Heart right ventricle (tissue), 16 donors: ENCODE results near the gene CCDC195. TPM values are rescaled to one million over a fixed set of nuclear protein-coding genes. Genes with fewer than 3 reads are reported as not detected.

Source experiments
- ATAC-seq, 8 donors: fragments of 200-7000 bp; cut with Tn5 transposase; one replicate each; pipeline ENCODE4 v1.9.1; 2020; ENCODE audit warnings: mild to moderate bottlenecking in 8 of 8, moderate library complexity in 8 of 8, moderate number of reproducible peaks in 1 of 8
- DNase-seq, 2 donors: peaks; one replicate each; pipeline ENCODE4 v3.0.0-alpha.2; 2020
- H3K27ac ChIP-seq, 10 donors: fragments of 200-600 bp; sonication (generic) in 2 of 10; one replicate each; pipeline versions ENCODE4 v1.5.0 to v1.8.0; 2020 to 2022; ENCODE audit warnings: mild to moderate bottlenecking in 3 of 10
- H3K27me3 ChIP-seq, 7 donors: fragments of 200-600 bp; one replicate each; pipeline ENCODE4 v1.8.0; 2021 to 2022; ENCODE audit warnings: mild to moderate bottlenecking in 2 of 7
- H3K36me3 ChIP-seq, 9 donors: fragments of 200-600 bp; sonication (generic) in 1 of 9; one replicate each; pipeline versions ENCODE4 v1.5.0 to v1.8.0; 2020 to 2022; ENCODE audit warnings: mild to moderate bottlenecking in 2 of 9
- H3K4me1 ChIP-seq, 9 donors: fragments of 200-600 bp; sonication (generic) in 1 of 9; one replicate each; pipeline versions ENCODE4 v1.5.0 to v1.8.0; 2020 to 2022; ENCODE audit warnings: mild to moderate bottlenecking in 4 of 9
- H3K4me3 ChIP-seq, 10 donors: fragments of 200-600 bp; sonication (generic) in 2 of 10; one replicate each; pipeline versions ENCODE4 v1.5.0 to v1.8.0; 2020 to 2022; ENCODE audit warnings: mild to moderate bottlenecking in 7 of 10, moderate library complexity in 2 of 10
- H3K9me3 ChIP-seq, 11 donors: fragments of 200-600 bp in 10 of 11; sonication (generic) in 2 of 11; one replicate each; pipeline versions ENCODE4 v1.5.0 to v1.8.0; 2013 to 2022; ENCODE audit warnings: mild to moderate bottlenecking in 2 of 11, control low read depth in 1 of 11, moderate library complexity in 1 of 11
- WGBS, 2 donors: extraction: QIAGEN DNeasy Blood & Tissue Kit; methylation state at CpG; one replicate each; pipeline ENCODE4 v1.1.7; 2013; ENCODE audit warnings: inconsistent platforms in 1 of 2; 5-methylcytosine and 5-hydroxymethylcytosine counted together
- intact Hi-C, 10 donors: fragments of 100-400 bp; cut with DNase I; formaldehyde crosslinking; loops; one replicate each; pipeline versions ENCODE4 v1.11.1 to v1.14.2; 2022
- polyA plus RNA-seq, 2 donors: library from polyadenylated mRNA; stranded (reverse); fragments of 200-250 nt; gene quantifications; one replicate each; pipeline ENCODE4 v1.2.3, GENCODE V29; 2013
- total RNA-seq, 10 donors: library from RNA; stranded (reverse); fragmentation: NEBNext Ultra II Directional in 3 of 10; extraction: Animal tissue kit (Norgen Biotek cat#: 25700) in 3 of 10; gene quantifications; one replicate each; pipeline versions ENCODE4 v1.2.1 to v1.2.4, GENCODE V29; 2021 to 2023
- TF ChIP-seq, protein P1 (sequence below), 9 donors: fragments of 200-600 bp; sonication (generic) in 2 of 9; IDR thresholded peaks; one replicate each; pipeline versions ENCODE4 v1.5.0 to v1.8.0; 2021 to 2022; ENCODE audit warnings: antibody characterized with exemption in 9 of 9, mild to moderate bottlenecking in 5 of 9, moderate library complexity in 1 of 9
- donor health status: Arrhythmogenic right ventricular cardiomyopathy.
- donor health status: ischemic (EF 13 %, LVEDD 7.1; RV severe dilation, severe dysfunction).
- donor health status: healthy with polysubstance abuse.
- donor health status: DM: no; HTN: yes; CAD: no.
- donor health status: DM: no; HTN: no; CAD: no.
- donor health status: ischemic (EF 25% LVEDD 6.9; RV normal size, moderate dysfunction).
- donor health status: ischemic (EF 25% LVEDD 5.7; RV mildly dilated, moderate dysfunction).
- donor health status: healthy.
- donor health status: DM: yes; HTN: yes; CAD: no.
- donor health status: Ischemic cardiomyopathy.
- donor health status: ischemic (EF 35%, LVEDD 5.7; RV mildly dilated, moderate dysfunction).
- donor health status: nonischemic (EF 11% LVEDD 7.7; RV severe dilation, severe dysfunction).
- donor health status: DM: yes; HTN: yes; CAD: no.
- donor health status: PGD.
- donor health status: ischemic (EF 29% LVEDD 5.4; RV normal size, mild dysfunction).
- donor health status: nonischemic (EF 23%, LVEDD 6.1; RV moderate dilation, normal function).

CCDC195 gene
- total and polyA plus RNA-seq, 12 donors = not detected

DNA sequence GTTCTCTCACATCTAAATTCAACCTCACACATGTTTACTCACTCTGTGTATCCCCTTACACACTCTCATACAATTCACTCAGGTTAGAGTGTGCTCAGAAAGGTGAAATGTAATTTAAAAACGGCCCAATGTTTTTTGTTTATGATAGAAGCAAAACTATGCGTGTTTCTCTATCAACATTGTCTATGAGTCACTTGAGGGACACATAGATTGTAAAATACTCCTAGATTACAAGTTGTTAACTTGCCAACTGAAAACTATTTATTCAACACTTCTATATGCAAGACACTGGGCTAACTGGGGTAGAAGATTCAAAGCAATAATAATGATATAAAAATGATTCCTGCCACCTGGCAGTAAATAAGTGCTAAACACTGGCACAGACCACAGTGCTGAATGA lies 24.6 kb downstream of the CCDC195 start:
- Histone ChIP-seq H3K4me1 (no peaks in the 10 kb centered on the region), H3K27ac (no peak overlapping the region)
- 51 to 58% methylated on average over 2 of the region's 2 CpGs for WGBS, 2 donors

DNA sequence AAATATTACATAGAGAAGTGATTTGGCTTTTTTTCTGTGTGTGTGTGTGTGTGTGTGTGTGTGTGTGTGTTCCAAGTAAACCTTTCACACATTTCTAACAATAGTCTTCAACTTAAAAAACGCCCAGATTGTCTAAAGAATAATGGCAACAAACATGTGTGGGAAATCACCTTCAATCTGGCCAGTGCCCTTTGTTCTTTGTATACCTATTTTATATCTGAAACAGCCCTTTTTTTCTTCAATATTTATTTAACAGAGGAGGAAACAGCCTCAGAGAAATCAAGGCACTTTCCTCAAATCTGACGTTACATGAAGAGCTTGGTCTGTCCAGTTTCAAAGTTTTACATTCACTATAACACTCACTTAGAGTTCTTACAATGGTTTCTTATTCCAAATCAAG lies 25.3 kb downstream of the CCDC195 start:
- DNase-seq = no peak
- Histone ChIP-seq H3K9me3 (no peaks in the 10 kb centered on the region), H3K4me3 (no peak overlapping the region), H3K36me3 (no peaks in the 10 kb centered on the region), H3K27ac (no peak overlapping the region), H3K27me3 (peaks cover 0 to 4% (median 0%) of the 10 kb centered on the region in 7 donors), H3K4me1 (no peaks in the 10 kb centered on the region)
- intact Hi-C loops = no loop called here
- ATAC-seq = no peak
- 56 to 58% methylated on average over 2 of the region's 2 CpGs for WGBS, 2 donors
- TF ChIP-seq, protein P1, sequence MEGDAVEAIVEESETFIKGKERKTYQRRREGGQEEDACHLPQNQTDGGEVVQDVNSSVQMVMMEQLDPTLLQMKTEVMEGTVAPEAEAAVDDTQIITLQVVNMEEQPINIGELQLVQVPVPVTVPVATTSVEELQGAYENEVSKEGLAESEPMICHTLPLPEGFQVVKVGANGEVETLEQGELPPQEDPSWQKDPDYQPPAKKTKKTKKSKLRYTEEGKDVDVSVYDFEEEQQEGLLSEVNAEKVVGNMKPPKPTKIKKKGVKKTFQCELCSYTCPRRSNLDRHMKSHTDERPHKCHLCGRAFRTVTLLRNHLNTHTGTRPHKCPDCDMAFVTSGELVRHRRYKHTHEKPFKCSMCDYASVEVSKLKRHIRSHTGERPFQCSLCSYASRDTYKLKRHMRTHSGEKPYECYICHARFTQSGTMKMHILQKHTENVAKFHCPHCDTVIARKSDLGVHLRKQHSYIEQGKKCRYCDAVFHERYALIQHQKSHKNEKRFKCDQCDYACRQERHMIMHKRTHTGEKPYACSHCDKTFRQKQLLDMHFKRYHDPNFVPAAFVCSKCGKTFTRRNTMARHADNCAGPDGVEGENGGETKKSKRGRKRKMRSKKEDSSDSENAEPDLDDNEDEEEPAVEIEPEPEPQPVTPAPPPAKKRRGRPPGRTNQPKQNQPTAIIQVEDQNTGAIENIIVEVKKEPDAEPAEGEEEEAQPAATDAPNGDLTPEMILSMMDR (IDR thresholded peaks at IDR 0.05) = no peak

More for the DNA sequence above, 24.6 kb downstream of the CCDC195 start:
- intact Hi-C loops = no loop called here
- ATAC-seq = no peak
- DNase-seq = no peak
- peaks cover 0 to under 1% (median 0%) of the 10 kb centered on the region in 7 donors for H3K27me3 ChIP-seq
- TF ChIP-seq, protein P1 (IDR thresholded peaks at IDR 0.05) = no peak
- H3K36me3 ChIP-seq = no peaks in the 10 kb centered on the region
- no peaks in the 10 kb centered on the region for H3K9me3 ChIP-seq
- H3K4me3 ChIP-seq = no peak overlapping the region

DNA sequence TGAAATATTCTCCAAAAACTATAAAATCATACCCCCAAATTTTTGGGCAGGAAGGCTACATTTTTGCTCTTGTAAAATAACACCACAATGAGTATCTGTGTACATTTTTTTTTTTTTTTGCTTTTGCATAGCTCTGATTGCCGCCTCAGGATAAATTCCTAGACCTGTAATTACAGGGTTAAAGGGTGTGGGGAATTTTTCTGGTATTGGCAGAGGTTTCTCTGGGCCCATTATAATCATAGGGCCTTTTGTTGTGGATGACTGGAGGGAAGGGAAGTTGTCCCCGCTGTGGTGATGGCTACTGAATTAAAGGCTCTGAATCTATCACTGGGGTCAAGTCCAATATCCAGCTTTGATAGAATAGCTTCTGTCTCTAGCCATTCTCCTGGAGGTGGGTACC lies 26.6 kb downstream of the CCDC195 start:
- WGBS, 2 donors = 73 to 85% methylated on average over 2 of the region's 2 CpGs
- H3K4me1 ChIP-seq = no peaks in the 10 kb centered on the region
- H3K27ac ChIP-seq = no peak overlapping the region
- DNase-seq (no peak), ATAC-seq (no peak)
- no peak overlapping the region for H3K4me3 ChIP-seq
- TF ChIP-seq, protein P1 (IDR thresholded peaks at IDR 0.05) = no peak
- H3K36me3 ChIP-seq = no peaks in the 10 kb centered on the region
- H3K27me3 ChIP-seq = peaks cover 0 to 4% (median 0%) of the 10 kb centered on the region in 7 donors
- no peaks in the 10 kb centered on the region for H3K9me3 ChIP-seq
- intact Hi-C loops = no loop called here

DNA sequence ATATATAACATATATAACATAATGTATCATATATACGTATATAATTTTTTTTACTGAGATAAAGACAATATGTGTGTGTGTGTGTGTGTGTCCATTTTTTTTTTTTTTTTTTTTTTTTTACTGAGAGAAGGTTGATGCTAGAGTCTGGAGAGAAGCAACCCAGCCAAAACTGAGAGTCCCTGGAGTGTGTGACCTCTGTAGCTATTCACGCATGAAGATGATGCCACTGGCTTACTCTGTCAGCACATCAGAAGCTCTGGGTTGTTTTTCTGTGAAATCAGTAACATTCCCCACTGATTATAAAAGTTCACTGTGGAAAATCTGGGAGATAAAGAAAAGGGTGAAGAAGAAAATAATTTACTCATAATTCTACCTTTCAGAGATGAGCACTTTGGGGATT lies 27.2 kb downstream of the CCDC195 start:
- intact Hi-C loops = no loop called here
- Histone ChIP-seq H3K9me3 (no peaks in the 10 kb centered on the region), H3K4me3 (no peak overlapping the region), H3K27ac (no peak overlapping the region), H3K36me3 (no peaks in the 10 kb centered on the region), H3K4me1 (no peaks in the 10 kb centered on the region), H3K27me3 (peaks cover 0 to 4% (median 0%) of the 10 kb centered on the region in 7 donors)
- 81 to 83% methylated on average over 2 of the region's 2 CpGs for WGBS, 2 donors
- ATAC-seq (no peak), DNase-seq (no peak)
- TF ChIP-seq, protein P1 (IDR thresholded peaks at IDR 0.05) = no peak
